Vagina (tissue), 2 donors: ENCODE measurements around the gene CTU2.

ENCODE experiments used
- CTCF ChIP-seq, 3 experiments: fragments of 450-650 bp in 2 of 3; fragments of 200-600 bp in 1 of 3; sonication (generic) in 1 of 3; IDR thresholded peaks; one replicate each; pipeline ENCODE4 v1.5.1; 2017 to 2019; ENCODE audit warnings: antibody characterized with exemption in 3 of 3, mild to moderate bottlenecking in 2 of 3, moderate library complexity in 2 of 3
- POLR2A ChIP-seq, 2 donors: fragments of 450-650 bp; IDR thresholded peaks; one replicate each; pipeline ENCODE4 v1.6.1; 2017; ENCODE audit warnings: antibody characterized with exemption in 2 of 2, mild to moderate bottlenecking in 2 of 2, moderate library complexity in 2 of 2
- POLR2AphosphoS5 ChIP-seq, 2 donors: sonication (generic); formaldehyde crosslinking; IDR thresholded peaks; one replicate each; pipeline ENCODE4 v1.9.0; 2017; ENCODE audit warnings: antibody characterized with exemption in 2 of 2, mild to moderate bottlenecking in 2 of 2, low read depth in 1 of 2; ENCODE audit not compliant: insufficient read depth in 1 of 2

- TF ChIP-seq CTCF (IDR thresholded peaks at IDR 0.05) (no peak), POLR2A (IDR thresholded peaks at IDR 0.05) (no peak), POLR2AphosphoS5 (IDR thresholded peaks at IDR 0.05; ENCODE audit: insufficient read depth in 1 of 2, low read depth in 1 of 2) (no peak)
Observed at GRCh38 chr16:88665148-88665547, 41.2 kb upstream of the CTU2 start.
